GM21447 (cell line): Measurements from ENCODE around the gene DOCK6.

Experiments
- ATAC-seq: cut with Tn5 transposase; IDR thresholded peaks from one replicate; pipeline ENCODE4 v1.9.1; 2021; ENCODE audit not compliant: unreplicated experiment

The DOCK6 gene

DNA sequence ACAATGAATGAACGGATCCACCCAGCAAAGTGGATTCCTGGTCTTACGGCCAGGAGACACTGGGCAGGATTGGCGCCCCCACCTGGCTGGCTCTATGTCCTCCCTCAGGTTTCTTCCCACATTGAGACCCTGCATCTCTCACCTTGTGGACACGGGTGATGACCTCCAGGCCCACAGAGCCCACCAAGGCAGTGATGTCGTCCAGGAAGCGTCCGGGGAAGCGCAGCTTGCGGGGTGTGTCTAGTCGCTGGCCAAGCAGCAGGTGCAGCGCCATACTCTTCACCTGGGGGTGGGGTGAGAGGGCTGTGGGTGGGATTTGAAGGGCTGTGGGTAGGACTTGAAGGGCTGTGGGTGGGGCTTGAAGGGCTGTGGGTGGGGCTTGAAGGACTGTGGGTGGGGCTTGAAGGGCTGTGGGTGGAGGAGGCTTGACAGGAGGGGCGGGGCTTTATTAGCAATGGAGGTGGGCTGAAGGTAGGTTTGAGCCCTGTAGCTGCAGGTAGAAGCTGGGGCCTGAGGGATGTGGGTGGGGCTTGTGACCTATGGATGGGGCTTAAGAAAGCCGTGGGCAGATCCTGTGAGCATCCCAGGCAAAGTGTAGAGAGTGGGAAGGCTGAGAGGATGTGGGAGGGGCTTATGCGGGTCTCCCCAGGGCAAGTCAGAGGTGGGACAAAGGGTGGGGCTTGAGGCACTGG, 35.0 kb downstream of the DOCK6 start:
- no peak for ATAC-seq

DNA sequence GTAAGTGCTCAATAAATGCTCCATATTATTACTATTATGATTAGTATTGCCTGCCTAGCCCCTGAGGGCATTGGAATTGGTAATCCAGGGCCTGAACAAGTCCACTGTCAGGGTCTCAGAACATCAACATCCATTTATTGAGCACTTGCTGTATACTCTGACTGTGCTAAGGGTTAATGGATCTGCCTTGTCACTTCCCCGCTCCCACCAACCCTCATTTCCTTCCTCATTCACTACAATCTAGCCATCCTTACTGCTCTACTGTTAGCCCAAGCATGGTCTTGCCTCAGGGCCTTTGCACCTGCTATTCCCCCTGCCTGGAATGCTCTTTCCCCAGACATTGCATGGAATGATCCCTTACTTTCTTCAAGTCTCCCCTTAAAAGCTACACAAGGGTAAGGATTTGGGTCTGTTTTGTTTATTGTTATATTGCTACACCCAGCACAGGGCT, 35.6 kb downstream of the DOCK6 start:
- no peak for ATAC-seq

DNA sequence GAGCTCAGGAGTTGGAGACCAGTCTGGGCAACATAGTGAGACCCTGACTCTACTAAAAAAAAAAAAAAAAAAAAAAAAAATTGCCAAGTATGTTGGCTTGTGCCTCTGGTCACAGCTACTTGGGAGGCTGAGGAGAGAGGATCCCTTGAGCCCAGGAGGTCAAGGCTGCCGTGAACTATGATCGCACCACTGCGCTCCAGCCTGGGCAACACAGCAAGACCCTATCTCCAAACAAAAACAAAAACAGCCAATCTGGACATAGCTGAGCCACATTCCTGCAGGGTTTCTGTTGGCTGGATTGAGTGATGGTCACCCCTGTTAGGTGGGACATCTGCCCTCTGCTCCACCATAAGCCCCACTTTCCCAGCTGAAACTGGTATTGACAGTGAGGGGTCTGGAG, 36.5 kb downstream of the DOCK6 start:
- ATAC-seq = no peak

DNA sequence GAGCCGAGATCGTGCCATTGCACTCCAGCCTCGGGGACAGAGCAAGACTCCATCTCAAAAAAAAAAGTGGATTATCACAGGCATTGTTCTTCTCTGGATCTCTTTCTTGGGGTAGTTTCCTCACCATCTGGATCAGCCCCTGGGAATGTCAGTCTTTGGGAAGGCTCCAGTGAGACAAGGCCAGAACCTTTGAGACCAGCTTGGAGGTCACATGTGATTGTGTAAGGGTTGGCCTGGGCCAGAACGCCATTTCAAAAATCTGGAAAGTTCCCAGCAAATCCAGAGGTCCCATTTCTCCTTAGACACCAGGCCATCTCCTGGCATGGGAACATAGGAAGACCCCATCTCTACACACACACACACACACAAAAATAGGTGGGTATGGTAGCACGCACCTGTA, 37.2 kb downstream of the DOCK6 start:
- ATAC-seq = no peak

DNA sequence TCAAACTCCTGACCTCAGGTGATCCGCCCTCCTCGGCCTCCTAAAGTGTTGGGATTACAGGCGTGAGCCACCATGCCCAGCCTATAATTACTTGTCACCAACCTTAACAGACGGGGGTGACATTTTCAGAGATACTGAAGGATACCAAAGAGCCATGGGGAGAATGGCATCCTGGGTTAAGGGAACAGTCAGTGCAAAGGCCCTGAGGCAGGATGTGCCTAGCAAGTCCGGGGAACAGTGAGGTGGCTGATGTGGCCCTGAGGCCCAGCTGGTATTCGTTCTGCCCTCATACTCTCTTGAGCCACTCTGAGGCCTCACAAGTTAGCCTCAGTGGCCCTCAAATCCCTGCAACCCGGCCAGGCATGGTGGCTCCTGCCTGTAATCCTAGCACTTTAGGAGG, 37.9 kb downstream of the DOCK6 start:
- no peak for ATAC-seq

DNA sequence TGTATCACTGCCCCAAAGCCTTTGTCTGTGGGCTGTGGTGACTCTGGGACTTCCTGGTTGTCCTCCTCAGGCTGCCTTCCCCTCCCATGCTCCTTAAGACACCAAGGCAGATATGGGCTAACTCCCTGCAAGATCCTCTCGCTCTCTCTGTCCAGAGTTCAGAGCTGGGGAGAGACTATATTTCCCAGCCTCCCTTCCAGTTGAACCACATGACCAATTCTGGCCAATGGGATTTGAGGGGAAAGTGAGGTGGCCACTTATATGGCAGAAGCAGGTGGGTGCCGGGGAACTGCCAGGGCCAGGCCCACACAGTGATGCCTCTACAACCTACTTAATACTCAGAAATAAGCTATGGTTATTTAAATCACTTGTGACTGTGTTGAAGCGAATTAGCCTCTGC, 39.1 kb downstream of the DOCK6 start:
- no peak for ATAC-seq

DNA sequence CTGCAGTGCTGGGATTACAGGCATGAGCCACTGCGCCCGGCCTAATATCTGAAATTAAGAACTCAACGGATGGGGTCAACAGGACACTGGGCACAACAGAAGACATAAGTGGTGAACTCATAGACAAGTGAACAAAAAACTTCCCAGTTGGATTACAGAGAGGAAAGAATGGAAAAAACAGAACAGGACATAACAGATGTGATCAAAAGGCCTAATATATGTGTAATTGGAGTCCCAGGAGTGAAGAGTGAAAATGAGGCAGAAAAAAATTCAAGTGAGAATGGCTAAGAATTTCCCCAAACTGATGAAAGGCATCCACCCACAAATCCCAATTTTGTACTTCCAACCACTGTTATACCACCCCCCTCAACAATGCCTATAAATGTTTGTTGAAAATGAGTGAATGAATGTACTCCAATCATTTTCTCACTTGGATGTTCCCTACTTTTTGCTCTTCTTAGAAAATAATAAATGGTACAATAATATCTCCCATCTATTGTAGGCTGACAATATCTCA, 41.2 kb downstream of the DOCK6 start:
- no peak for ATAC-seq

DNA sequence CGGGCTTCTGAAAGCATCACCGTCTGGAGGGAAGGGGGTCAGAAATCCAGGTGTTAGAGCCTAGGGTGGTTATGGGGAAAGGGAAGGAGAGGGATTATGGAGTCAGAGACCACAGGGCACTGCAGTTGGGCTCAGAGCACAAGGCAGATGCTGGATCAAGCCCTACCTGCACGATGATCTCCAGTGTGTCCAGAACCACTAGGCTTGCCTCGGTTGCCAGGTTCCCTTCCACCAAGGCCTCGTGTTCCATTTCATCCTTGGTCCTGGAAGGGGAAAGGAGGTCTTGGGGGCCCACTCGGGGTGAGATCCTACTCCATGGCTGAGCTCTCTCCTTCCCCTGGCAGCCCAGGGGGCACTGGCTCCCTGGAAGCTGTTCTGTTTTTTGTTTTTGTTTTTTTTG, 47.9 kb downstream of the DOCK6 start:
- no peak for ATAC-seq

DNA sequence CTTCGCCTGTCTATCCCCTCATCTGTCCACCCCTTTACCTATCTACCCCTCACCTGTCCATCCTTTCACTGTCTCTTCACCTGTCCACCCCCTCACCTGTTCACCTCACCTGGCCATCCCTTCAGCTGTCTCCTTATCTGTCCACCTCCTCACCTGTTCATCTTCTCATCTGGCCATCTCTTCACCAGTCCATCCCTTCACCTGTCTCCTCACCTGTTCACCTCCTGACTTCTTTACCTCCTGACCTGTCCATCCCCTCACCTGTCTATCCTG, 51.7 kb downstream of the DOCK6 start:
- no peak for ATAC-seq

DNA sequence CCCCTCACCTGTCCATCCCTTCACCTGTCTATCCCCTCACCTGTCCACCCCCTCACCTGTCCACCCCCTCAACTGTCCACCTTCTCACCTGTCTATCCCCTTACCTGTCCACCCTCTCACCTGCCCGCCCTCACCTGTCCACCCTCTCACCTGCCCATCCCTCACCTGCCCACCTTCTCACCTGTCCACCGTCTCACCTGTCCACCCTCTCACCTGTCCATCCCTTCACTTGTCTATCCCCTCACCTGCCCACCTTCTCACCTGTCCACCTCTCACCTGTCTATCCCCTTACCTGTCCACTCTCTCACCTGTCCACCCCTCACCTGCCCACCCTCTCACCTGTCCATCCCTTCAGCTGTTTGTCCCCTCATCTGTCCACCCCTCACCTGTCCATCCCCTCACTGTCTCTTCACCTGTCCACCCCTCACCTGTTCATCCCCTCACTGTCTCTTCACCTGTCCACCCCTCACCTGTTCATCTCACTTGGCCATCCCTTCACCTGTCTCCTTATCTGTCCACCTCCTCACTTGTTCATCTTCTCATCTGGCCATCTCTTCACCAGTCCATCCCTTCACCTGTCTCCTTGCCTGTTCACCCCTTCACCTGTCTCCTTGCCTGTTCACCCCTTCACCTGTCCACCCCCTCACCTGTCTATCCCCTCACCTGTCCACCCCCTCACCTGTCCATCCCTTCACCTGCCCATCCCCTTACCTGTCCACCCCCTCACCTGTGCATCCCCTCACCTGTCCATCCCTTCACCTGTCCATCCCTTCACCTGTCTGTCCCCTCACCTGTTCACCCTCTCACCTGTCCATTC, 52.3 kb downstream of the DOCK6 start:
- no peak for ATAC-seq

DNA sequence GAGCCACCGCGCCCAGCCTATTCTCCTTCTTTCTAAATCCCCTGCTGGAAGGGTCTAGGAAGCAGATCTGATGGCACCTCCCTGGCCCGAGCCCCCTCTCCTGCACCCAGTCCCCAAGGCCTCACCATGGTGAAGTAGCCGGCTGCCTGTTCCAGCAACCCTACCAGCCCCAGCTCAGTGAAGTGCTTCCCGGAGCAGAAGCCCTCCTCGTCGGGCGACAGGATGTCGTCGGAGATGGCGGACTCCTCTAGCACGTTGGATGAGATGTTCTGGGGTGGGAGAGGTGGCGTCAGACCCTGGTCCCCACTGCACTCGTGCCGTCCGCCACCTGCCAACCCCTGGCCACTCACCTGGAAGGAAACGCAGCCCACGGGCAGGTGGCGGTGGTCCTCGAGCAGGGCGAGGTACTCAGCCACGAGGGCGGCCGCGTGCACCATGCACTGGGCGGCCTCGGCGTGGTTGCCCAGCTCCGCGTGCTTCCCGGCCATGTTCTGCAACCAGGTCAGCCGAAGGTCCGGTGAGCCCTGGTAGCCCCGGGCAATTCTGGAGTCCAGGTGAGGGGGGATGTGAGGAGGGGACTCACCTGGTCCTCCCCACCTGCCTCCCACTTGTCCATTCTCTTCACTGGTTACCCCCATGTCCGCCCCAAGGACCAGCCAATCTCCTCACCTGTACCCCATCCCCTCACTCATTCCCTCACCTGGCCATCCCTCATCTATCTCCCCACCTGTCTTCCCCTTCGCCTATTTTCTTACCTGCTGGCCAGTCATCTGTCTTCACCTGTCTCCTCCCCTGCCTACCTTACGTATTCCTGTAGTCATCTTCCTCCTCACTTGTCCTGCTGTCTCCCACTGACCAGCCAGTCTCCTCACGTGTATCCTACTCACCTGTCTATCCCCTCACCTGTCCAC, 53.5 kb downstream of the DOCK6 start:
- ATAC-seq = no peak

DNA sequence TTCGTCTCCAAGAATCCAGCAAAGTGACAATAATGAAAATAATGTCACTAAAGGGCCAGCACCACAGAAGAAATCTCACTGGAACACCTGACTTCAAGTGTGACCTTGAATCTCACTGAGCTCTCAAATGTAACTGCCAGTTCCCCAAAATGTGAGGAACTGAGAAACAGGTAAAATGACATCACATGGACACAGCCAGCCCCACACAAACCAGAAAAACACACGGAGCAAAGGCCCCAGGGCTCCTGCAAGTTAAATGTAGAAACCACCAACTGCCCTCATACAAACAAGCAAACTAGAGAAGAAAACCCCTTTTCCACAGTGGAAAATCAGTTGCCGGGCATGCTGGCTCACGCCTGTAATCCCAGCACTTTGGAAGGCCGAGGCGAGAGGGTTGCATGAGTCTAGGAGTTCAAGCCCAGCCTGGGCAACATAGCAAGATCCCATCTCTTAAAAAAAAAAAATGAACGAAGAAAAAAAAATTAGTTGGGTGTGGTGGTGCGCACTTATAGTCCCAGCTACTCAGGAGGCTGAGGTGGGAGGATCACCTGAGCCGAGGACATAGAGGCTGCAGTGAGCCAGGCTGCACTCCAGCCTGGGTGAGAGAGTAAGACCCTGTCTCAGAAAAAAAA, 56.3 kb downstream of the DOCK6 start:
- ATAC-seq = no peak

DNA sequence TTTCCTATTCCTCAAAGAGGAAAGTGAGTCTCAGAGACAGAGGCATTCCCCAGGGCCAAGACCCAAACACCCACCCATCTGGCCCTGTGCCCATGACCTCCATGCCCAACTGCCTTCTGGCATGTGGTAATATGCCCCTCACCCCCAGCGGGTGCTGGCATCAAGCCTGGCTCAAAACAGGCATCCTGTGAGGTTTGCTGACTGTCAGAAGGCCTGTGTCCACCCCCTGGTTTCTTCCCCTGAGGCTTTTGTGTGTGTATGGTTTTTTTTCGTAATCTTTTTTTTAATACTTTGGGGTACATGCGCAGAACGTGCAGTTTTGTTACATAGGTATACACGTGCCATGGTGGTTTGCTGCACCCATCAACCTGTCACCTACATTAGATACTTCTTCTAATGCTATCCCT, 57.4 kb downstream of the DOCK6 start:
- ATAC-seq = no peak

DNA sequence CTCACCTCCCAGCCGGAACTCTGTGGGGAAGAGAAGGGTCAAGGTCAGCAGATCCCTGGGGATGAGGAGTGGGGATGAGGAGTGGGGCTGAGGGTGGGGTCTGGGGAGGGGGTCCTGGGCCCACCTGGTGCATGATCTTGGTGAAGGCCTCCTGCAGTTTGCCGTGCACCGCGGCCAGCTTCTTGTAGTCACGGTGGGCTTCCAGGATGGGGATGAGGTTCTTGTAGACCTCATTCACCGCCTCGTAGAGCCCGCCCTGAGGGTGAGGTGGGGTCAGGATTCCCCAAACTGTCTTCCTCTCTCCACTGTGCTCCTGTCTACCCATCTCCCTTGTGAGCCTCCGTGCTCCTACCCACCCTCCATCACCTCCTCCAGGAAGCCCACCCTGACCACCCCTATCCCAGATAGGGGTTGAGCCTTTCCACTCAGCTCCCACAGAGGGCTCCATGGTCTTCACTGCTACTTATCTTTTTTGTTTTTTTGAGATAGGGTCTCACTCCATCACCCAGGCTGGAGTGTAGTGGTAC, 58.2 kb downstream of the DOCK6 start:
- no peak for ATAC-seq

DNA sequence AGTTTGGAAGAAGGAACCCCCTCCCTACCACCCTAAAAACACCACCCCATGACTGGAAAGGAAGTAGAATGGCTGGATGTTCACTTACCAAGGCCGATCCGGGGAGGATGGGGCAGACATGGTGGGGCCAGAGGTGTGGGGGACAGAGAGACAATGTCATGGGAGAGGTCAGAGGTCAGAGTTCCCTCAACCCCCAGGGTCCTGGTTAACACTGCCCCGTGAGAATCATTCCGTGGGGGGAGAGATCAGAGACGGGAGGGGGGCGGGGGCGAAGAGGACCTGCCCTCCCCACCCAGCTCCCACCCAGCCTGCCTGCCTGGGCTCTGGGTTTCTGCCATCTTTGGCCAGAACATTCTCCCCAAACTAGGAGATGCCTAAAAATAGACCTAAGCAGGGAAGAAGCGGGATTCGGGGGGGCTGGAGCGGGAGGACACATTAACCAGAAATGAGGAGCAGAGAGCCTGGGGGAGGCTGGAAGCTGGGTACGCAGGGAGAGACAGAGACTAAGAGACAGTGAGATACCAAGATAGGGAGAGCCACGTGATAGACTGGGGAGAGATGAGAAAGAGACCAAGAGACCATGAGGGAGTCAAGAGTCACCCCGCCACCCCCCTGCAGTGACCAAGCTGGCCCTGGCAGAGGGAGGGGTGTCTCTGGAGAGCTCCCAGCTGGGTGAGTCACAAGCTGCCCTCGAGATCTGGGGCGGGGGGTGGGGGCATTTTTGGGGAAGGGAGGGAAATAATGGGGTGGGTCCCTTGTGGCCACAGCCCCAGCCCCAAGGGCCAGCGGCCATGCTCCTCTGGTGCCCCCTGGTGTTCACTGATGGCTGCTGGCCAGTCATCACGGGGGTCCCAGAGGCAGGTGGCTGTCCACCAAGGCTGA, 58.9 kb downstream of the DOCK6 start:
- no peak for ATAC-seq

DNA sequence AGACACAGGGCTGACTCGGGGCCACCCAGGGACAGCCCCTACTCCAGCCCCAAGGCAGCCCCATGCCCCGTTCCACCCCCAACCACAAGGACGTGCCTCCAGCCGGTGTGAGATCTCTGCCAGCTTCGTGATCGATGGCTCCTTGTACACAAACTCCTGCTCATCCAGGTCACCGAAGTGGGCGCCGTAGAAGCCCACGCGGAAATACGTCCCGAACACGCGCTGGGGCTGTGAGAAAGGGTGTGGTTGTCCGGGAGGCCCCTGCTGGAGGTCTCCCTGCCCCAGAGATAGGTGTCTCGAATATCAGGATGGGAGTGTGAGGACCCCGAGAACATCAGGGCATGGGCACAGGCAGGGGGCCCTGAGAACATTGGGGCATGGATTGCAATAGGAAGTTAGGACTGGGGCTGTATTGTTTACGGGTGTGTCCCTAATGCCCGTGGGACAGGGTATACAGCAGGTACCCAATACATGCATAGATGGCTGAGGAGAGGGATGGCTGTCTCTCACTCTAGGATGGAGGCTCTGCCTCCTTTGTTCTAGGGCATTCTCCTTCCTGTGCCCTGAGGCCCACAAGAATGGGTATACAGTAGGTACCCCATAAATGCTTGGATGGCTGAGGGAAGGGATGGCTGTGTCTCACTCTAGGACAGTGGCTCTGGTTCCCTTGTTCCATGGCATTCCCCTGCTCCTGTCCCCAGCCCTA, 59.7 kb downstream of the DOCK6 start:
- no peak for ATAC-seq

DNA sequence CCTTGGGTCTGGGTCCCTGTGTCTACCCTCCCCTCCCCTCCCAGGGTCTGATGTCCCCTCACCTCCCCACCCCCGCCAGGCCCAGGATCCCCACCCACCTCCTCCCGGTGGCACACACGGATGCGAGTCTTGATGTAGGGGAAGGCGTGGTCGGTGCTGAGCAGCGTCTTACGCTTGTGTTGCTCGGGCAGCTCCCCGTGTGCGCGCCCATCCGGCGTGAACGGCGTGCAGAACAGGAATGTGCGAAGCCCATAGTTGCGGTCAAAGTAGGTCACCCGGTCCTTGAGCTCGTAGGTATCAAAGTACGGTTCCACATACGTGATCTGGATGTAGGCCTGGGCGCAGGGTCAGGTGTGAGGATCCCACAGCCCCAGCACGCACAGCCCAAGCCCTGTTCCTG, 60.5 kb downstream of the DOCK6 start:
- no peak for ATAC-seq

DNA sequence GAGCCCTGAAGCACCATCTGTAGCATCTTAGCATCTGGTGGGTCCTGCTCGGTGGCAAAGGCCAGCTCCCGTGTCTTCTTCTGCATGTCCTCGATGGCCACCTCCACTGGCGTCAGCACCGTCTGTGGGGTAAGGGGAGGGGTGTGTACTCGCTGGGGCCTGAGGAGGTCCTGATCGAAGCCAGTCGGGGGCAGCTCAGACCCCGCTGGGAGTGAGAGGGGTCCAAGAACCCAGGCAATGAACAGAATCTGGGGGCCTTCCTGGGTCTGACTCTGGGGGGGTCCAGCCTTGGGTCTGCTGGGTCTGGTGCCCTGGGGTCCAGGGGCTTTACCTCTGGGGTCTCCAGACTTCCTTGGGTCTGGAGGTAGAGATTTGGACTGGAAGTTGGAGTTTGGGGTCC, 61.4 kb downstream of the DOCK6 start:
- no peak for ATAC-seq

DNA sequence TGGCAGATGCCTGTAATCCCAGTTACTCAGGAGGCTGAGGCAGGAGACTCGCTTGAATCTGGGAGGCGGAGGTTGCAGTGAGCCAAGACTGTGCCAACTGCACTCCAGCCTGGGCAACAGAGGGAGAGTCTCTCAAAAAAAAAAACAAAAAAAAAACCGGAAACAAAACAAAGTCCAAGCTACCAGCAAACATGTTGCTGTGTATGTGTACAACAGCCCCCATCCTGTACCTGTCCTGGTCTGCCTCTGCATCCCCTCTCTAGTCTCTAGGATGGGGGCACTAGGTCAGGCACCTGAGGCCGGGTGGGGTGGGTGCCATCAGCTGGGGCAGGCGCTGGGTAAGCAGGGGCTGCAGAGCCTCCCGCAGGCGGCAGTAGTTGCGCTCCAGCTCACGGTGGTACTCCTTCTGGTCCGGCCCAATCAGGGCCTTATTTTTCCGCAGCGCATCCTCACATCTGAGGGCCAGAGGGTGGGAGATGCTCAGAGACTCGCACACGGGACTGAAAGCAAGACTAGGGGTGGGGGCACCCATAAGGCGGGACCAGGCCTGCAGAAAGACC, 62.2 kb downstream of the DOCK6 start:
- ATAC-seq = no peak
